ENCODE measurements around the gene TAS2R7. TPM values are rescaled to one million over a fixed set of nuclear protein-coding genes. Genes with fewer than 3 reads are reported as not detected.

TAS2R7 gene, protein sequence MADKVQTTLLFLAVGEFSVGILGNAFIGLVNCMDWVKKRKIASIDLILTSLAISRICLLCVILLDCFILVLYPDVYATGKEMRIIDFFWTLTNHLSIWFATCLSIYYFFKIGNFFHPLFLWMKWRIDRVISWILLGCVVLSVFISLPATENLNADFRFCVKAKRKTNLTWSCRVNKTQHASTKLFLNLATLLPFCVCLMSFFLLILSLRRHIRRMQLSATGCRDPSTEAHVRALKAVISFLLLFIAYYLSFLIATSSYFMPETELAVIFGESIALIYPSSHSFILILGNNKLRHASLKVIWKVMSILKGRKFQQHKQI
- not detected in 2 replicates for total RNA-seq

GRCh38 chr12:10802587-10802986 is at the start of gene TAS2R7:
TAS2R7 (minus strand) TSS chr12:10802627; CDS start chr12:10802570, 57 bp downstream.

DNA sequence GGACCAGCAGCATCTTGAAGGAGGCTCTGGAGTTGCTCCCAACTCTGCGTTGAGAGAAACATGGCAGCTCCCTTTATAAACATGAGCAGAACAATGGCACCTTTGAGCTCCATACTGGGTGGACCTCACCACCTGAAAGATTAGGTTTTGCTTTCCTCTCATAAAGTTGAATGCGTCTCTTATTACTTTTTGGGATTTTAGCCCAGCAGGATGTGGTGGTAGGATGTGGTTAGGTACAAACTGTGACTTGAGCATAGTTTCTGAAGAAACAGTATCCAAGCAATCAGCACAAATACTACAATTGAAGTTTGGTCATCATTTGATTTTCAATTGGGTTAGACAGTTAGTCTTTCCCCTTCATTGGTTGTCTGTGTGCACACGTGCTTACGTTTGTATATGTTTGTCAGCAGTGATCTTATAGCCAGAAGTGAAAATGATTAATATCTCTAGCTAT is 47.0 kb upstream of the TAS2R7 start, which contains the start of gene PRR4:
PRR4 (minus strand) TSS at position 51 of the 454 bp plus-strand sequence; CDS start at position 13, 38 bp downstream.

GRCh38 chr12:10826258-10826657 is 23.8 kb upstream of the TAS2R7 start, which contains the start of gene TAS2R10:
TAS2R10 (minus strand) TSS chr12:10826358; CDS start chr12:10826269, 89 bp downstream.

GRCh38 chr12:10810068-10810467 is 7.6 kb upstream of the TAS2R7 start, which contains the start of gene TAS2R9:
TAS2R9 (minus strand) TSS chr12:10810168; CDS start chr12:10810075, 93 bp downstream.

GRCh38 chr12:10807186-10807585 is 4.8 kb upstream of the TAS2R7 start, which contains the start of gene TAS2R8:
TAS2R8 (minus strand) TSS chr12:10807286; CDS start chr12:10806980, 306 bp downstream.

Other genes starting within 250 kb of the TAS2R7 start
- 16.2 and 21.4 TPM in 2 replicates for gene MAGOHB, start 189.0 kb downstream of the TAS2R7 start, total RNA-seq
- 5.0 and 14.3 TPM in 2 replicates for gene STYK1, start 128.6 kb downstream of the TAS2R7 start, total RNA-seq
- 156 and 217 TPM in 2 replicates for gene YBX3, start 79.3 kb downstream of the TAS2R7 start, total RNA-seq
- gene TAS2R8, start 4.7 kb upstream of the TAS2R7 start, total RNA-seq, result not detected in 2 replicates
- gene TAS2R9, start 7.5 kb upstream of the TAS2R7 start, total RNA-seq, result 0.32 TPM in 1 of 2 replicates, not detected in the other
- 0.97 and 1.7 TPM in 2 replicates for gene TAS2R10, start 23.7 kb upstream of the TAS2R7 start, total RNA-seq
- gene PRR4, start 46.8 kb upstream of the TAS2R7 start, total RNA-seq, result 0.61 TPM in 1 of 2 replicates, not detected in the other
- 9.1 and 12.6 TPM in 2 replicates for gene PRH1, start 81.6 kb upstream of the TAS2R7 start, total RNA-seq
- gene TAS2R13, start 106.9 kb upstream of the TAS2R7 start, total RNA-seq, result 0.32 and 1.8 TPM in 2 replicates
- not detected in 2 replicates for gene PRH2, start 126.6 kb upstream of the TAS2R7 start, total RNA-seq
- gene TAS2R14, start 136.6 kb upstream of the TAS2R7 start, total RNA-seq, result 1.3 and 2.4 TPM in 2 replicates
- 1.9 and 2.1 TPM in 2 replicates for gene TAS2R50, start 184.3 kb upstream of the TAS2R7 start, total RNA-seq
- gene TAS2R20, start 195.7 kb upstream of the TAS2R7 start, total RNA-seq, result 1.6 and 2.4 TPM in 2 replicates
- gene TAS2R19, start 220.0 kb upstream of the TAS2R7 start, total RNA-seq, result 4.0 and 5.5 TPM in 2 replicates
- 5.2 and 6.8 TPM in 2 replicates for gene TAS2R31, start 228.8 kb upstream of the TAS2R7 start, total RNA-seq

Measured in epithelial cell of umbilical artery (primary cell).